GM19395 (cell line): ENCODE data around the gene LDHD.

Experiments used
- ATAC-seq: cut with Tn5 transposase; IDR thresholded peaks from one replicate; pipeline ENCODE4 v1.9.1; 2021; ENCODE audit warnings: mild to moderate bottlenecking, moderate library complexity; ENCODE audit not compliant: unreplicated experiment

The LDHD gene

DNA sequence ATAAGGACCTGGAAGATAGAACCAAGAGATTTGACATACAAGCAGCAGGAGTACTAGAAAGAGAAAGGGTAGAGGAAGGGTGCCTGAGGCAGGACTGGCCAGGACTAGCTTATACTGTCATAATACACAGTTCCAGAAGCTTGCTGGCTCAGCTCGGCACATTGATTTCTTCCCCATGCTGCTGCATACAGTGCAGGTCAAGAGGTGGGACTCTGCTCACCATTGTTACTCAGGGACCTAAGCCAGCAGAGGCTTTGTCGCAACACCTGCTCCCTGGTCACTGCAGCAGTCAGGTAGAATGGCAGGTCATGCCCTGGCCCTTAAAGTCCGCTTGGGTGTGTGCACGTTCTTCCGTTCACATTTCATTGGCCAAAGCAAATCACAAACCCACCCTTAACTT is 32.8 kb downstream of the LDHD start:
- no peak for ATAC-seq

GRCh38 chr16:75081179-75081859 is 35.3 kb downstream of the LDHD start:
- ATAC-seq: no peak

- ATAC-seq: no peak
Observed at GRCh38 chr16:75080205-75081029, 36.2 kb downstream of the LDHD start.

- no peak for ATAC-seq
Observed at GRCh38 chr16:75079346-75079926, 37.1 kb downstream of the LDHD start.

DNA sequence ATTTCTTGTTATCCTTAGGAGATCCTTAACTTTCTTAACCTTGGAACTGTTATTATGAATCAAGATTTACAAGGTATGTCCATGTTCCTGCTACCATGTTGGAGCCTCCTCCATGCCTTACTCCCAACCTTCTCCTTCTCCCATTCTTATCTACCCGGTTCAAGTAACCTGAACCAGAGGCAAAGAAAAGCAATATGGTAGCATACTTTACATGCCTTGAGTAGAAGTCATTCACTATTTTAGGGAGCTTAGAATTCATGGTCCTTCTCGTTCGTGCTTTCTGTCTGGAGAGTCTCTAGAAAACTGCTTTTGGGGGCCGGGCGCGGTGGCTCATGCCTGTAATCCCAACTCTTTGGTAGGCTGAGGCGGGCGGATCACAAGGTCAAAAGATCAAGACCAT is 37.7 kb downstream of the LDHD start:
- no peak for ATAC-seq

GRCh38 chr16:75075688-75076268 is 40.8 kb downstream of the LDHD start:
- no peak for ATAC-seq

DNA sequence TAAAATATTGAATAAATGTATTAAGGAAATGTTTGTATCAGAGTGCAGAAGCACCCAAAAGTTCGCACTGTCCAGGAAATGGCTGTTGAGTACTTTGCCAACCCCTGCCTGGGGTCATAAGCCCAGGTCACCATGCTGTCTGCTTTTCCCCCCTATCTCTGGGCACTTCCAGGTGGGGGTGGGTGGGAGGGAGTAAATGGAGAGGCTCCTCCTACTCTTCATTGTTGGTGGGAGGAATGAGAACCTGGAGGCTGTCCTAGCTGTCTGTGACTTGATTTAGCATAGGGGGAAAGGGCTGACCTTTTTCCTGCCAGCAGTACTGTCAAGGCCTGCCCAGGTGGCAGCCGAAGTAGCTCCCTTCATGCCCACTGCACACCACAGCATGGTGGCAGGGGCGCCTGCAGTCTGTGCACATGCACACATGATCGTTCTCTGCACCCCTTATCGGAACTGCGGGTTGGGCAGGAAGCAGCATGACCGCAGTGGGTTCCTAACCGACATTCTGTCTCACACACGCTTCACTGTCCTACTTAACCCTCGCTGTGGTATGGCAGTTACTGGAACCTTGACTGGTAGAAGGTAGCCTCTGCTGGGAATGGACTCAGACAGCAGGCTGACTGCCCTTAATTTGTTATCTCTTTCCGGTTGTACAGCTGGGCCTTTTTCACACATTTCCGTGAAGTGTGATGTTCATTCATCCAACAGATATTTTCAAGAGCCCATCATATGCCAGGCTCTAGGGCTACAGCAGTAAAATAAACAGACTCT is 41.5 kb downstream of the LDHD start:
- ATAC-seq: peak; percentile 98

DNA sequence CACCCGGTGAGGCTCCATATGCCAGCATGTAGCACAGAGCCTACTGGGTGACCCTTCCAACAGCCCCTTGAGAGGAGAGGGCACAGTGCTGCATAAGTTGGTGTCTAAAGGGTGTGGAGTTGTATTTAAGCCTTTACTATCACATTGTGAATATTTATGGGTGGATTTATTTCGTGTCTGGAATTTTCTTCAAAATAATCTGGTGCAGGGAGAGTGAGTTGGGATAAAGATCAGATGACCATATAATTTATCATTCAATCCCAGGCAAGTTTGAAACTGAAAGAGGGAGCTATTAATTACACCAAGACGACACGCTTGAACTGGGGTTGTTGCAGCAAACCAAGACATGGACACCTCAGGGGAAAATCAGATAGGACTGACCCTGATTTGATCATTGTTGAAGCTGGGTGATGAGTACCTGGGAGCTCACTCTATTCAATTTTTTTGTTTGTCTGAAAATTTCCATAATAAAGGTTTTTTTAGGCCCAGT is 42.2 kb downstream of the LDHD start:
- ATAC-seq: no peak

GRCh38 chr16:75073545-75074303 is 42.9 kb downstream of the LDHD start:
- ATAC-seq: no peak

DNA sequence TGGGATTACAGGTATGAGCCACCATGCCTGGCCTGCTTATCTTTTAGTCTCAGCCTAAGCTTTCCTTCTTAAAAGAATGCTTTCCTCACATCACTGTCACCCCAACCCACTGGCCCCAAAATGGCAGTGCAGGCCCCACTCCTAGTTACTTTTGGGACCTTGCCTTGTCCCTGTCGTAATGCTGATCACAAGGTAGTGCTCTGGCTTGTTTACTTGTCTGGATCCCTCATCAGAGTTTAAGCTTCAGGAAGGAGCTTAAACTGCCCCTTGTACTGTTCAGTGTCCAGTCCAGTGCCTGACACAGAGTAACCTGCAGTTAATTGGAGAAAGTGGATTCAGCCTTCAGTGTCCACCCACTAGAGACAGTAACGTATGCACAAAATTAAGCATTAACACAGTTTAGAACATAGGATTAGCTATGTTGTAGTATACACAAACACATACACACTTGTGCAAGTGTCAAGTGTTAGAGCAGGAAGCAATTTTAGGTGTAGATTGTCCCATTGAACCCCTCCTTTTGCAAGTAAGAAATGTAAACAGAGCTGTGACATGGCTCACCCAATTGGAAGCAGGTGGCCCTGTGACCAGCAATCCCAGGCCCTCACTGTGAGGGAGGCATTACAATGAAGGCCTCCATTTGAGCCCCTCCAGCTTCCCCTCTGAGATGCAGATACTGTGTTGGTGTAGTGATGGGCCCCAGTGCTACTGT is 44.2 kb downstream of the LDHD start:
- no peak for ATAC-seq

GRCh38 chr16:75071621-75072020 is 45.0 kb downstream of the LDHD start:
- ATAC-seq: no peak

GRCh38 chr16:75070012-75070841 is 46.4 kb downstream of the LDHD start:
- ATAC-seq: no peak

GRCh38 chr16:75068085-75069031 is 48.2 kb downstream of the LDHD start:
- no peak for ATAC-seq

GRCh38 chr16:75066861-75067447 is 49.6 kb downstream of the LDHD start:
- ATAC-seq: no peak

- ATAC-seq: no peak
Observed at GRCh38 chr16:75065521-75066149, 50.9 kb downstream of the LDHD start.

DNA sequence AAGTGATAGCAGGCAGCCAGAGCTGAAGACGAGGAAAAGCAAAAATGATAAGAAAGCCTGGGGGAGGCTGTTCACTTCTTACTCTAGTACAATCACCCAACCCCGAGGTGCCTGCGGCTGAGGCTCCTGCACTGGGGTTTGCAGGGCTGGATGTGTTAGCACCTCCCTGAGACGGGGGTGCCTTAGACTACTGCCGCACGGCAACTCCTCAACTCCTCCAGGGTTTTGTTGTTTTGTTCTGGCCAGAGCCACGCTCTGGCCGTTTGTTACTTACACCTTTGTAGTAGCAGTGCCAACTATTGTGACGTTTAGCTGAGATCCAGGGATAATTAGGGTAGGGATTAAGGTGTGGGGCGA is 51.5 kb downstream of the LDHD start:
- no peak for ATAC-seq
